22Rv1 (cell line): ENCODE data around the gene SFXN4.

Source experiments
- ZFX ChIP-seq: fragments of 450-650 bp; IDR thresholded peaks from 2 replicates; pipeline ENCODE4 v1.6.1; 2017; ENCODE audit warnings: antibody characterized with exemption, borderline replicate concordance
- TF ChIP-seq, protein P1 (sequence below): fragments of 450-650 bp; IDR thresholded peaks from 2 replicates; pipeline ENCODE4 v1.5.1; 2017; ENCODE audit warnings: mild to moderate bottlenecking

DNA sequence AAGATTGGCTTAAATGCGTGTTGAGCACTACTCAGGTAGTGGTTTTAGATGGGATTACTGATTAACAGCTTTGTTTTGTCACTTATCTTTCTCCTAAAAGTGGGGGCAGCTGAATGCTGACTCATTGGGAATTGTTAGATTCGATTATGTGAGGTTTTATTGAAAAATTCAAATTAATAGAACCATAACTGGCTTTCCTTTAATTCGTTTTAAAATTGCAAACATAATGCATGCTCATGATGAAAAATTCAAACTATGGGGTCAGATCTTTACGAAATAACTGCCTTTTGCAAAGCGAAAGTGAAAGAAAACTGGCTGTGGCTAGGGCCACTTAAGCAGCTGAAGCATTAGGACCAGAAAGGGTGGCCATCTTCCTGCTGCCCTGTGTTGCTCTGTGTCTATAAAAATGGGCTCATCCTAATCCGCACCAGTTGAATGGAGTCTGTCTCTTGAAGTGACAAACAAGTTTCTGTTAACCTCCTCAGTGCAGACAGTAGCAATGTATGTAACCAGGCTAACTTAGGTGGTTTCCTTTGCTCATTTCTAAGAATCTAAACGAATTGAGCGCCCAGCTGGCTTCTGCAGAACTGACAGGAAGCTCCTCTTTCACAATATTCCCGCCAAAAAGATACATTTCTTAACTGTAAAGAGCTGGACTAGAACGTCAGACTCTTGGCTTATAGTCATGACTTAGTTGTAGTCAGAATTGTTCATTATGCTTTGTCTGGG lies 33.8 kb downstream of the SFXN4 start:
- TF ChIP-seq, protein P1, sequence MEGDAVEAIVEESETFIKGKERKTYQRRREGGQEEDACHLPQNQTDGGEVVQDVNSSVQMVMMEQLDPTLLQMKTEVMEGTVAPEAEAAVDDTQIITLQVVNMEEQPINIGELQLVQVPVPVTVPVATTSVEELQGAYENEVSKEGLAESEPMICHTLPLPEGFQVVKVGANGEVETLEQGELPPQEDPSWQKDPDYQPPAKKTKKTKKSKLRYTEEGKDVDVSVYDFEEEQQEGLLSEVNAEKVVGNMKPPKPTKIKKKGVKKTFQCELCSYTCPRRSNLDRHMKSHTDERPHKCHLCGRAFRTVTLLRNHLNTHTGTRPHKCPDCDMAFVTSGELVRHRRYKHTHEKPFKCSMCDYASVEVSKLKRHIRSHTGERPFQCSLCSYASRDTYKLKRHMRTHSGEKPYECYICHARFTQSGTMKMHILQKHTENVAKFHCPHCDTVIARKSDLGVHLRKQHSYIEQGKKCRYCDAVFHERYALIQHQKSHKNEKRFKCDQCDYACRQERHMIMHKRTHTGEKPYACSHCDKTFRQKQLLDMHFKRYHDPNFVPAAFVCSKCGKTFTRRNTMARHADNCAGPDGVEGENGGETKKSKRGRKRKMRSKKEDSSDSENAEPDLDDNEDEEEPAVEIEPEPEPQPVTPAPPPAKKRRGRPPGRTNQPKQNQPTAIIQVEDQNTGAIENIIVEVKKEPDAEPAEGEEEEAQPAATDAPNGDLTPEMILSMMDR: no peak
- TF ChIP-seq ZFX: no peak
